Mesendoderm (in vitro differentiated cells): ENCODE results near the gene RNASE8.
A peak's percentile ranks its signal among the peaks of the same experiment; 100 is the strongest.

Experiments
- DNase-seq: peaks from one replicate; pipeline ENCODE4 v3.0.0; 2013
- H2AK5ac ChIP-seq: 2 replicates; pipeline ENCODE4 v1.6.1; 2013; ENCODE audit warnings: low read length, inconsistent platforms
- H2BK120ac ChIP-seq: 2 replicates; pipeline ENCODE4 v1.6.1; 2013; ENCODE audit warnings: low read depth, mild to moderate bottlenecking, low read length, moderate library complexity, mixed read lengths
- H2BK15ac ChIP-seq: replicated peaks from 2 replicates; pipeline ENCODE4 v1.6.1; 2013; ENCODE audit warnings: low read depth, mild to moderate bottlenecking, moderate library complexity
- H2BK5ac ChIP-seq: 2 replicates; pipeline ENCODE4 v1.6.1; 2013; ENCODE audit warnings: low read length, inconsistent platforms
- H3K18ac ChIP-seq: 2 replicates; pipeline ENCODE4 v1.6.1; 2013; ENCODE audit warnings: mild to moderate bottlenecking, low read length, mixed read lengths
- H3K23ac ChIP-seq: one replicate; pipeline ENCODE4 v1.6.1; 2013; ENCODE audit warnings: low read length
- H3K27ac ChIP-seq: 2 replicates; pipeline ENCODE4 v1.5.1; 2013; ENCODE audit warnings: low read depth, mild to moderate bottlenecking, inconsistent platforms, low read length, moderate library complexity
- H3K27me3 ChIP-seq: 2 replicates; pipeline ENCODE4 v1.6.1; 2013; ENCODE audit warnings: low read length, control low read depth, mild to moderate bottlenecking, inconsistent platforms; ENCODE audit not compliant: insufficient read depth, poor library complexity
- H3K36me3 ChIP-seq: 2 replicates; pipeline ENCODE4 v1.6.1; 2013; ENCODE audit warnings: low read length, inconsistent platforms; ENCODE audit not compliant: control insufficient read depth, insufficient read depth
- H3K4ac ChIP-seq: one replicate; pipeline ENCODE4 v1.6.1; 2013; ENCODE audit warnings: low read depth, mild to moderate bottlenecking, low read length, moderate library complexity
- H3K4me1 ChIP-seq: 2 replicates; pipeline ENCODE4 v1.6.1; 2013; ENCODE audit warnings: low read depth, low read length, inconsistent platforms; ENCODE audit not compliant: control insufficient read depth
- H3K4me2 ChIP-seq: 2 replicates; pipeline ENCODE4 v1.6.1; 2013; ENCODE audit warnings: low read length
- H3K4me3 ChIP-seq: 2 replicates; pipeline ENCODE4 v1.5.1; 2013; ENCODE audit warnings: mild to moderate bottlenecking, low read length
- H3K56ac ChIP-seq: one replicate; pipeline ENCODE4 v1.6.1; 2013; ENCODE audit warnings: low read length
- H3K79me1 ChIP-seq: 2 replicates; pipeline ENCODE4 v1.6.1; 2013; ENCODE audit warnings: low read length, inconsistent platforms
- H3K79me2 ChIP-seq: 2 replicates; pipeline ENCODE4 v1.6.1; 2013; ENCODE audit warnings: mild to moderate bottlenecking, low read length; ENCODE audit not compliant: control insufficient read depth, insufficient read depth
- H3K9ac ChIP-seq: 2 replicates; pipeline ENCODE4 v1.6.1; 2013; ENCODE audit warnings: low read length, inconsistent platforms
- H4K5ac ChIP-seq: one replicate; pipeline ENCODE4 v1.6.1; 2013; ENCODE audit warnings: low read length
- H4K8ac ChIP-seq: one replicate; pipeline ENCODE4 v1.6.1; 2013; ENCODE audit warnings: low read depth, mild to moderate bottlenecking, control low read depth, low read length, moderate library complexity
- WGBS: extraction: QIAGEN DNeasy Blood & Tissue Kit; methylation state at CpG from one replicate; pipeline ENCODE4 v1.1.7; 2013; ENCODE audit warnings: low lambda C conversion rate, missing lambda C conversion rate; ENCODE audit not compliant: insufficient coverage; ENCODE audit errors: extremely low coverage; 5-methylcytosine and 5-hydroxymethylcytosine counted together

The RNASE8 gene

DNA sequence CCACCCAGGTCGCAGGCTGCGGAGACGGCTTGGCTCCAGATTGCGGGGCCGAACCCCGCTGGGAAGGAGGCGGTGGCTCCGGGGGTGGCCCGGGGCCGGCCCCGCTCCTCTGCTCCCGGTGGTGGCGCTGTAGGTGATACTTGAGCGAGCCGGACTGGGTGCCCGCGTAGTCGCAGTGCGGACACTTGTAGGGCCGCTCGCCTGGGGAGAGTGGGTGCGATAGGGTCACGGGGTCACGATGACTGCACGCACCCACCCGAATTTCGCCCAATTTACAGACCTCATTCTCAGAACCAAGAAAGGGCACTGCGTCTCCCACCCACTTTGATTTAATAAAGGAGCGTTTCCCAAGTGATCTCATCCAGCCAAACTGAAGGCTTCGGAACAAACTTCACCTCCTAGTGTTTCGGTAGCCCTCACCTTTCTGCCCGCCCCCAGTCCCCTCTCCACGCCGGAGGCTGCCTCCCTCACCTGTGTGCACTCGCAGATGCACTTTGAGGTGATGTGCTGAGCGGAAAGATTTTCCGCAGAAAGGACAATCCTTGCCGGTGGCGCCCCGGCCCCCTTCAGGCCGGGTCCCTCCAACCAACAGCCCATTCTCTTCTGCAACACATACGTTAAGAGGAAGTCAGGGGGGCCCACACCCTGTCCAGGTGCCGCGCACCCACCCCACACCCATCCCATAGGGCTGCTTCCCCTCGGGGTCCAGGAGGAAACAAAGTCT lies 33.5 kb downstream of the RNASE8 start:
- Histone ChIP-seq H2BK120ac (no peak overlapping the region), H3K79me1 (peaks cover 8% of the 10 kb centered on the region), H3K4me3 (no peak overlapping the region), H3K36me3 (peaks cover 7% of the 10 kb centered on the region), H3K56ac (no peak overlapping the region), H3K27me3 (no peaks in the 10 kb centered on the region), H3K18ac (no peak overlapping the region), H4K8ac (no peak overlapping the region), H2AK5ac (no peak overlapping the region), H2BK5ac (no peak overlapping the region), H3K9ac (no peak overlapping the region), H2BK15ac (no peak overlapping the region), H3K27ac (no peak overlapping the region), H3K23ac (no peak overlapping the region), H3K4ac (no peak overlapping the region), H3K4me1 (peaks cover 12% of the 10 kb centered on the region), H3K4me2 (no peak overlapping the region), H4K5ac (no peak overlapping the region), H3K79me2 (peaks cover 2% of the 10 kb centered on the region)
- DNase-seq = no peak
- no CpG with 5 or more reads among the region's 45 CpGs for WGBS

DNA sequence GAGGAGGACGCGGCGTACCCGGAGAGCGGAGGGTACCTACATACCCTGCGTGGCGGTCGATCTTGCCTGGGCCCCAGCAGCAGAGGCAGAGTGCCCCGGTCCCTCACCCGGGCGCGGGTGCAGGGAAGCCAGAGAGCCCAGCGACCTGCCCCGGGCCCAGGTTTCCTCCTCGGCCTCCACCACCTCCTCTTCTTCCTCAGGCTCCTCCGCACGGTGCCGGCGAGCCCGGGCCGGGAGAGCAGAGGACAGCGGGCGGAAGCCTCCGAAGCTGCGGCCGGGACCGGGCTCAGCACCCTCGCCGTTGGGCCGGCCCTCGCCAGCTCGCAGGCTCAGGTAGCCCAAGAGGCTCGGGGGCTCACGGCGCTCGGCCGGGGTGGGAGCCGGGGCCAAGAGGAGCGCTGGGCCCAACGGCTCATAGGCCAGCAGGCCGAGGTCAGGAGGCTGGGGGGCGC lies 34.2 kb downstream of the RNASE8 start:
- Histone ChIP-seq H3K23ac (no peak overlapping the region), H3K4me3 (no peak overlapping the region), H4K8ac (no peak overlapping the region), H2BK15ac (no peak overlapping the region), H3K18ac (no peak overlapping the region), H3K27ac (no peak overlapping the region), H3K36me3 (peaks cover 6% of the 10 kb centered on the region), H3K79me2 (peaks cover 9% of the 10 kb centered on the region), H3K56ac (no peak overlapping the region), H3K9ac (no peak overlapping the region), H2BK5ac (no peak overlapping the region), H2AK5ac (no peak overlapping the region), H2BK120ac (no peak overlapping the region), H3K27me3 (no peaks in the 10 kb centered on the region), H3K4me2 (no peak overlapping the region), H3K4ac (no peak overlapping the region), H3K79me1 (peaks cover 9% of the 10 kb centered on the region), H4K5ac (no peak overlapping the region), H3K4me1 (peaks cover 12% of the 10 kb centered on the region)
- WGBS = no CpG with 5 or more reads among the region's 42 CpGs
- DNase-seq = no peak

DNA sequence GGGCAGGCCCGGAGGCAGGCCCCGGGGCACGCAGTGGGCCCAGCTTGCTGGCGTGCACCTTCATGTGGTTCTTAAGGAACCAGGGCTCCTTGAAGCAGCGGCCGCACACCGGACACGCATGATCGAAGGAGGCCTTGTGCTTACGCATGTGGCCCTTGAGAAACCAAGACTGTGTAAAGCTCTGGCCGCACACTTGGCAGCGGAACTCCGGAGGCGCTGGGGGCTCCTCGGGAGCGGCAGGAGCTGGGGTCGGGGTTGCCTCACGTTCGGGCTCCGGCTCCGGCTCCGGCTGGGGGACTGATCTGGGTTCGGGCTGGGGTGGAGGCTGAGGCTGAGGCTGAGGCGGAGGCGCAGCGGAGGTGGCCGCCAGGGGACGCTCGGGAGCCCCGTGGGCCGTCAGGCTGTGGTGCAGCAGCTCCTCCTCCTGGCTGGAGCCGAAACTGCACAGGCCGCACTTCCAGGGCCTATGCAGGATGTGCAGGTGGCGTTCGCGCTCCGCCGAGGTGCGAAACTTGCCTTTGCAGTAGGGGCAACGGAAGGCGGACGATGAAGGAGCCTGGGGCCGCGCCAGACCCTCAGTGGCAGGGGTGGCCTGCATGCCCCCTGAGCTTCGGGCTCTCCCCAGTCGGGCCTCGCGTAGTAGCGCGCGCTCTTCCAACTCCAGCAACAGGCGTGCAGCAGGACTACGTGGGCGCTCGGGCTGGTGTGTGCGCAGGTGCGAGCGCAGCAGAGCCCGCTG lies 34.8 kb downstream of the RNASE8 start:
- H3K4me1 ChIP-seq = peaks cover 16% of the 10 kb centered on the region

DNA sequence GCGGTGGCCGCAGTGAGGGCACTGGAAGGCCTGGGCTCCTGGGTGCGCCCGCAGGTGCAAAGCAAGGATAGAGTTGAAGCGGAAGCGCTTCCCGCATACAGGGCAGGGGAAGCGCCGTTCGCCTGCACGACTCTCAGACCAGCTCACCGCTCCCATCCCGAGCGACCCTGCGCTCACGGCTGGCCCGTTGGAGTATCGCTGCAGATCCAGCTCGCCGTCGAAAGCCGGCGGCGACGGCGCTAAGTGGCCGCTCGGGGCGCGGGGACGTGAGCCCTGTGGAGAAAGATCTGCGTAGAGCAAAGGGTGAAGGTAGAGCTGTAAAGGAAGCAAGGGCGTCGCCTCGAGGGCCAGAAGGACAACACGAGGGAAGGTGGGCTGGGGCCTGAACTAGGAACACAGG lies 35.4 kb downstream of the RNASE8 start:
- Histone ChIP-seq H4K8ac (no peak overlapping the region), H3K9ac (no peak overlapping the region), H3K79me1 (peaks cover 11% of the 10 kb centered on the region), H2AK5ac (no peak overlapping the region), H2BK5ac (no peak overlapping the region), H3K27ac (peak overlapping the region; percentile 83), H3K27me3 (no peaks in the 10 kb centered on the region), H4K5ac (no peak overlapping the region), H3K4me1 (peaks cover 16% of the 10 kb centered on the region), H3K4ac (no peak overlapping the region), H3K4me2 (no peak overlapping the region), H3K23ac (no peak overlapping the region), H3K18ac (no peak overlapping the region), H3K56ac (peak overlapping the region; percentile 91), H3K4me3 (no peak overlapping the region), H3K79me2 (peaks cover 15% of the 10 kb centered on the region), H2BK15ac (no peak overlapping the region), H2BK120ac (no peak overlapping the region), H3K36me3 (peaks cover 6% of the 10 kb centered on the region)
- no peak for DNase-seq
- WGBS = no CpG with 5 or more reads among the region's 36 CpGs

More for the DNA sequence above, 34.8 kb downstream of the RNASE8 start:
- no peak overlapping the region for H3K23ac ChIP-seq
- H3K4ac ChIP-seq = no peak overlapping the region
- no peak overlapping the region for H3K9ac ChIP-seq
- no peak overlapping the region for H2BK5ac ChIP-seq
- WGBS = no CpG with 5 or more reads among the region's 59 CpGs
- no peak overlapping the region for H4K5ac ChIP-seq
- no peak overlapping the region for H4K8ac ChIP-seq
- H3K79me2 ChIP-seq = peaks cover 15% of the 10 kb centered on the region
- peak; percentile 86 for DNase-seq
- peaks cover 11% of the 10 kb centered on the region for H3K79me1 ChIP-seq
- peaks cover 6% of the 10 kb centered on the region for H3K36me3 ChIP-seq
- H3K56ac ChIP-seq = peak overlapping the region; percentile 12
- H3K4me3 ChIP-seq = no peak overlapping the region
- H3K27me3 ChIP-seq = no peaks in the 10 kb centered on the region
- H3K18ac ChIP-seq = no peak overlapping the region
- no peak overlapping the region for H2AK5ac ChIP-seq
- H2BK120ac ChIP-seq = no peak overlapping the region
- no peak overlapping the region for H3K27ac ChIP-seq
- no peak overlapping the region for H3K4me2 ChIP-seq
- H2BK15ac ChIP-seq = no peak overlapping the region

DNA sequence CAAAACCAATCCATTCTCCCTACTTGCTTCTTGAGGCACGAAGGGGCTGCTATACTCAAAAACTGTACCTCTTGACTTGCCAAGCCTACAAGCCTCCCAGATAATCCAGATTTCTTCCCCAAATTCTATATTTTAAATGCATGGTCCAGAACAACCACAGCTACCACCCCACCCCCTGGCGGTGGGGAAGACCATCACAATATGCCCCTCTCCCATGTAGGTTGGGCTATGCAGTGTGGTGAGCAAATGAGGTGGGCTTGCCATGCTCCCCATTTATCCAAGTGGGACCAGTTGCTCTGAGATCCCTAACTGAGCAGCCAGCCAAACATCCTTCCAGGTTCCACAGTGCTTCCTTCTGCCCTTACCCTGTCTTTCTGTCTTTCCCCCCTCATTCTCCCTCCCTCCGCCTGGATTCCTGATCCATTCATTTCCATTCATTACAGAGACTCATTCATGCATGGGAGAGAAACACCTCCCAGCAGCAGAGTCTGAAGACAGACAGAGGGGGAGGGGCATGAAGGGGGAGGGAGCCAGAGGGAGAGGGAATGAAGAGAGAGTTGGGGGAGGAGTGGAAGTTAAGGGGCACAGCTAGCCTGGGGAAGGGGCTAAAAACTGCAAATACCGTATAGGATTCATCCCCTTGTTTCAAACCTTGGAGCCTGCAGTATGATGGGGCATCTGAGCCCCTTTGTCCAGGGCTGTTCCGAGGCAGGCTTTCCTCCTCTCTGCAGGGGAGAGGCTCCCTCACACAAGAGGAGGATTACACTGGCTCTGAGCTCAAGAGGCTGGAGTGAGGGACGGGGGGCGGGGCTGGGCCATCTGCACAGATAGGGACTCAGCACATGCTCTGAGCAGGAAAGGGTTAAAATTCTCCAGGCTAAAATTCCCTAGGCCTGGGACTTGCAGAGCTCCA lies 36.4 kb downstream of the RNASE8 start:
- H2BK120ac ChIP-seq = no peak overlapping the region
- H3K27me3 ChIP-seq = no peaks in the 10 kb centered on the region
- no peak overlapping the region for H3K23ac ChIP-seq
- peak overlapping the region; percentile 84 for H2BK5ac ChIP-seq
- no peak overlapping the region for H2BK15ac ChIP-seq
- H3K36me3 ChIP-seq = peaks cover 5% of the 10 kb centered on the region
- H3K4ac ChIP-seq = peak overlapping the region; percentile 10
- no peak overlapping the region for H4K8ac ChIP-seq
- peak overlapping the region; percentile 93 for H2AK5ac ChIP-seq
- H3K4me3 ChIP-seq = no peak overlapping the region
- no peak overlapping the region for H4K5ac ChIP-seq
- WGBS = no CpG with 5 or more reads among the region's 7 CpGs
- H3K79me1 ChIP-seq = peaks cover 11% of the 10 kb centered on the region
- peak overlapping the region; percentile 67 for H3K9ac ChIP-seq
- peak overlapping the region; percentile 43 for H3K18ac ChIP-seq
- peak overlapping the region; percentile 91 for H3K56ac ChIP-seq
- H3K27ac ChIP-seq = peak overlapping the region; percentile 83
- H3K4me1 ChIP-seq = peaks cover 16% of the 10 kb centered on the region
- peaks cover 15% of the 10 kb centered on the region for H3K79me2 ChIP-seq
- peak overlapping the region; percentile 91 for H3K4me2 ChIP-seq
- DNase-seq = peak; percentile 96
